Common myeloid progenitor, CD34-positive (primary cell): ENCODE measurements around the gene CPO.
A peak's percentile ranks its signal among the peaks of the same experiment; 100 is the strongest.
"Not testable (repeated sequence)": the region's sequence is repeated elsewhere in the genome, so short reads cannot be mapped to it uniquely, and the experiment has no call there.

Source experiments
- CTCF ChIA-PET: fragments of 350-600 bp; sonication (Branson Sonifier 250); formaldehyde crosslinking; loops from one replicate; lab custom pipeline; 2021; ENCODE audit warnings: antibody characterized with exemption; lab: Charles Lee
- POLR2A ChIA-PET: fragments of 350-600 bp; sonication (Branson Sonifier 250); formaldehyde crosslinking; loops from one replicate; lab custom pipeline; 2021; ENCODE audit warnings: antibody characterized with exemption; lab: Charles Lee
- DNase-seq, 3 donors: peaks; one replicate each; pipeline versions ENCODE4 v3.0.0 to v3.0.0-alpha.2; 2013
- H3K27ac ChIP-seq, 2 experiments: 1 replicate in 1 of 2; 2 replicates in 1 of 2; pipeline ENCODE4 v1.7.0; 2013; ENCODE audit warnings: inconsistent platforms in 2 of 2, low read length in 2 of 2, mild to moderate bottlenecking in 2 of 2, low read depth in 1 of 2, moderate library complexity in 1 of 2; ENCODE audit not compliant: severe bottlenecking in 2 of 2, insufficient read depth in 1 of 2, poor library complexity in 1 of 2
- H3K27me3 ChIP-seq, 5 experiments: replicated peaks in 2 of 5; 1 replicate in 3 of 5; 2 replicates in 2 of 5; pipeline versions ENCODE4 v1.6.1 to v1.7.0; 2013; ENCODE audit warnings: low read length in 4 of 5, mild to moderate bottlenecking in 2 of 5, moderate library complexity in 2 of 5, inconsistent platforms in 1 of 5; ENCODE audit not compliant: insufficient read depth in 5 of 5, control insufficient read depth in 4 of 5
- H3K36me3 ChIP-seq, 4 experiments: 1 replicate in 2 of 4; 2 replicates in 2 of 4; pipeline versions ENCODE4 v1.6.1 to v1.7.0; 2013; ENCODE audit warnings: low read length in 3 of 4, control low read depth in 1 of 4, mild to moderate bottlenecking in 1 of 4; ENCODE audit not compliant: control insufficient read depth in 4 of 4, insufficient read depth in 4 of 4
- H3K4me1 ChIP-seq, 4 experiments: 1 replicate in 3 of 4; 2 replicates in 1 of 4; pipeline versions ENCODE4 v1.6.1 to v1.7.1; 2013; ENCODE audit warnings: low read length in 3 of 4, mild to moderate bottlenecking in 3 of 4, control low read depth in 1 of 4, inconsistent platforms in 1 of 4, moderate library complexity in 1 of 4; ENCODE audit not compliant: control insufficient read depth in 4 of 4, insufficient read depth in 4 of 4; ENCODE audit errors: control extremely low read depth in 1 of 4
- H3K4me3 ChIP-seq, 7 experiments: 1 replicate in 4 of 7; 2 replicates in 3 of 7; pipeline versions ENCODE4 v1.5.1 to v1.7.0; 2013; ENCODE audit warnings: mild to moderate bottlenecking in 7 of 7, low read length in 6 of 7, moderate library complexity in 6 of 7, inconsistent platforms in 2 of 7, low read depth in 2 of 7, control low read depth in 1 of 7; ENCODE audit not compliant: insufficient read depth in 4 of 7, control insufficient read depth in 1 of 7; ENCODE audit errors: extremely low read depth in 1 of 7
- H3K9me3 ChIP-seq, 5 experiments: 1 replicate in 4 of 5; 2 replicates in 1 of 5; pipeline versions ENCODE4 v1.6.1 to v1.7.1; 2013; ENCODE audit warnings: low read length in 4 of 5, mild to moderate bottlenecking in 2 of 5, inconsistent platforms in 1 of 5, low read depth in 1 of 5, moderate library complexity in 1 of 5; ENCODE audit not compliant: control insufficient read depth in 4 of 5, insufficient read depth in 2 of 5; ENCODE audit errors: control extremely low read depth in 1 of 5
- WGBS: methylation state at CpG from one replicate; pipeline ENCODE4 v1.1.5; 2013; ENCODE audit not compliant: insufficient coverage; 5-methylcytosine and 5-hydroxymethylcytosine counted together

The CPO gene

GRCh38 chr2:206953404-206953803, 14.1 kb downstream of the CPO start:
- POLR2A ChIA-PET, CTCF ChIA-PET, H3K27me3 ChIP-seq: not testable (repeated sequence)

GRCh38 chr2:206955253-206955652, 15.9 kb downstream of the CPO start:
- Histone ChIP-seq H3K4me3 (no peak overlapping the region), H3K36me3 (no peaks in the 10 kb centered on the region), H3K27ac (no peak overlapping the region), H3K9me3 (peaks cover 0 to 15% (median 6%) of the 10 kb centered on the region in 5 experiments), H3K4me1 (peaks cover 0 to 10% (median 0%) of the 10 kb centered on the region in 4 experiments), H3K27me3 (no peaks in the 10 kb centered on the region)
- POLR2A ChIA-PET: no interaction called here
- CTCF ChIA-PET: interaction anchor here (1.1 kb wide), 1 partner anchor 27 kb away, joined by 3 read pairs; no protein-coding TSS in a partner anchor
- peak in 2 of 3 donors; percentile 11 to 42 for DNase-seq

More at GRCh38 chr2:206953404-206953803, 14.1 kb downstream of the CPO start:
- WGBS: 93% methylated on average over 2 of the region's 2 CpGs
- not testable (repeated sequence) for H3K27ac ChIP-seq, H3K4me3 ChIP-seq, H3K36me3 ChIP-seq
- H3K9me3 ChIP-seq: peaks cover 0 to 16% (median 13%) of the 10 kb centered on the region in 5 experiments
- DNase-seq: peak in 2 of 3 donors; percentile 9 to 31
- H3K4me1 ChIP-seq: peaks cover 0 to 10% (median 0%) of the 10 kb centered on the region in 4 experiments

- no peaks in the 10 kb centered on the region for H3K27me3 ChIP-seq
- peaks cover 0 to 10% (median 0%) of the 10 kb centered on the region in 4 experiments for H3K4me1 ChIP-seq
- H3K36me3 ChIP-seq: no peaks in the 10 kb centered on the region
- peak in 2 of 3 donors; percentile 51 to 66 for DNase-seq
- ChIA-PET CTCF (interaction anchor here (0.6 kb wide), 1 partner anchor 1006 kb away, joined by 3 read pairs; no protein-coding TSS in a partner anchor), POLR2A (no interaction called here)
- no peak overlapping the region for H3K27ac ChIP-seq
- H3K9me3 ChIP-seq: peaks cover 0 to 13% (median 6%) of the 10 kb centered on the region in 5 experiments
- 75% methylated on average over 3 of the region's 3 CpGs for WGBS
- no peak overlapping the region for H3K4me3 ChIP-seq
Measured at GRCh38 chr2:206958261-206958660, 18.9 kb downstream of the CPO start.

DNA sequence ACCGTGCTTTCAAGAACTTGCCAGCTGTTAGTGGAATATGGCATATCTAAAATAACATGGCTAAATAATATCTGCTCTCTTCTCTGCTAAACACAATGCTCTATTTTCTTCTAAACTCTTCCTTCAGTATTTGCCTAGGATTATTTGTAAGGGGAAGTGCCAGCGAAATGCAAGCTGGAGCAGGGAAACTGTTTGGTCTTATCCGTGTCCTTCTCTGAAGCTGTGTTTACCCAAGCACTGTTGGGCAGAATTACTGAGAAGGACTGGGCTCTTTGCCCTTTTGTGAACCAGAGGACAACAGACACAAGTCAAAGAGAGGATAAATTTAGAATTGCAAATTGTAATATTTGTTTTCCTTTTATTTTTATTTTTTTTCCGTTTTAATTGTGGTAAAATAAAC, 23.6 kb downstream of the CPO start:
- 100% methylated on average over 2 of the region's 4 CpGs for WGBS
- Histone ChIP-seq H3K27ac (no peak overlapping the region), H3K36me3 (no peaks in the 10 kb centered on the region), H3K9me3 (no peaks in the 10 kb centered on the region), H3K27me3 (no peaks in the 10 kb centered on the region), H3K4me1 (peaks cover 0 to 4% (median 0%) of the 10 kb centered on the region in 4 experiments), H3K4me3 (no peak overlapping the region)
- ChIA-PET POLR2A (no interaction called here), CTCF (no interaction called here)
- no peak for DNase-seq

- H3K9me3 ChIP-seq: no peaks in the 10 kb centered on the region
- H3K27me3 ChIP-seq: no peaks in the 10 kb centered on the region
- CTCF ChIA-PET: interaction anchor here (1.1 kb wide), 1 partner anchor 144 kb away, joined by 3 read pairs; no protein-coding TSS in a partner anchor
- H3K4me1 ChIP-seq: peaks cover 7 to 25% (median 21%) of the 10 kb centered on the region in 4 experiments
- H3K4me3 ChIP-seq: no peak overlapping the region
- POLR2A ChIA-PET: no interaction called here
- no peak overlapping the region for H3K27ac ChIP-seq
- DNase-seq: no peak
- WGBS: 100% methylated on average over 4 of the region's 7 CpGs
- H3K36me3 ChIP-seq: no peaks in the 10 kb centered on the region
Measured at GRCh38 chr2:206968134-206969086, 29.1 kb downstream of the CPO start.

DNA sequence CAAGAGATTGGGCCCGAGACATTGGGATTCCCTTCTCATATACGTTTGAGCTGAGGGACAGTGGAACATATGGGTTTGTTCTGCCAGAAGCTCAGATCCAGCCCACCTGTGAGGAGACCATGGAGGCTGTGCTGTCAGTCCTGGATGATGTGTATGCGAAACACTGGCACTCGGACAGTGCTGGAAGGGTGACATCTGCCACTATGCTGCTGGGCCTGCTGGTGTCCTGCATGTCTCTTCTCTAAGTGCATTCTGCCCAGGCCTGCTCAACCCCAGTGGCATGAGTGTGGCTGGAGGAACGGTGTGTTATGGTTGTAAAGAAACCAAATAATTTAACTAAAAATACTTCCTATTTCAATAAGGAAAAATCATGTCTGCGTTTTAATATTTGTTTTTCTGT, 29.9 kb downstream of the CPO start:
- no peaks in the 10 kb centered on the region for H3K9me3 ChIP-seq
- no peaks in the 10 kb centered on the region for H3K36me3 ChIP-seq
- DNase-seq: no peak
- no peaks in the 10 kb centered on the region for H3K27me3 ChIP-seq
- CTCF ChIA-PET: interaction anchor here (1.1 kb wide), 1 partner anchor 145 kb away, joined by 3 read pairs; no protein-coding TSS in a partner anchor
- no peak overlapping the region for H3K27ac ChIP-seq
- no peak overlapping the region for H3K4me3 ChIP-seq
- POLR2A ChIA-PET: no interaction called here
- WGBS: 100% methylated on average over 4 of the region's 6 CpGs
- peaks cover 7 to 25% (median 21%) of the 10 kb centered on the region in 4 experiments for H3K4me1 ChIP-seq
